GM18507 (cell line): ENCODE data around the gene FAM181B.

Experiments
- DNase-seq: peaks from one replicate; pipeline ENCODE4 v3.0.0; 2011; ENCODE audit warnings: low read depth; ENCODE audit not compliant: insufficient read length; ENCODE audit errors: extremely low spot score
- FAIRE-seq: peaks from 2 replicates; lab custom pipeline; 2011; peaks lifted over from hg19 to GRCh38; lab: Jason Lieb, UNC

FAM181B gene

GRCh38 chr11:82738091-82738490 lies 4.4 kb upstream of the FAM181B start:
- no peak for FAIRE-seq
- no peak for DNase-seq

GRCh38 chr11:82734120-82734479 lies 436 bp upstream of the FAM181B start:
- no peak for FAIRE-seq
- DNase-seq: no peak

GRCh38 chr11:82732734-82733443 lies 775 bp downstream of the FAM181B start:
- DNase-seq (no peak), FAIRE-seq (no peak)

GRCh38 chr11:82732348-82732733 lies 1.3 kb downstream of the FAM181B start:
- FAIRE-seq: no peak
- DNase-seq: no peak

- DNase-seq (no peak), FAIRE-seq (no peak)
Observed at GRCh38 chr11:82731691-82732277, 1.9 kb downstream of the FAM181B start.

- FAIRE-seq: no peak
- DNase-seq: no peak
Observed at GRCh38 chr11:82730754-82731153, 2.9 kb downstream of the FAM181B start.

- FAIRE-seq (no peak), DNase-seq (no peak)
Observed at GRCh38 chr11:82730286-82730685, 3.4 kb downstream of the FAM181B start.

- no peak for FAIRE-seq
Observed at GRCh38 chr11:82724026-82724425, 9.6 kb downstream of the FAM181B start.

GRCh38 chr11:82722231-82722630 lies 11.4 kb downstream of the FAM181B start:
- no peak for DNase-seq
- no peak for FAIRE-seq

More at GRCh38 chr11:82724026-82724425, 9.6 kb downstream of the FAM181B start:
- DNase-seq: no peak

GRCh38 chr11:82720267-82721065 lies 13.2 kb downstream of the FAM181B start:
- DNase-seq (no peak), FAIRE-seq (no peak)

- no peak for DNase-seq
- no peak for FAIRE-seq
Observed at GRCh38 chr11:82719361-82720105, 14.1 kb downstream of the FAM181B start.

- no peak for FAIRE-seq
- no peak for DNase-seq
Observed at GRCh38 chr11:82718821-82719220, 14.8 kb downstream of the FAM181B start.

- FAIRE-seq: peak; percentile 58
- no peak for DNase-seq
Observed at GRCh38 chr11:82718307-82718706, 15.4 kb downstream of the FAM181B start.

- no peak for FAIRE-seq
- DNase-seq: no peak
Observed at GRCh38 chr11:82714346-82715174, 19.1 kb downstream of the FAM181B start.

GRCh38 chr11:82711648-82712047 lies 22.0 kb downstream of the FAM181B start:
- FAIRE-seq (no peak), DNase-seq (no peak)

- FAIRE-seq: no peak
Observed at GRCh38 chr11:82703796-82704195, 29.9 kb downstream of the FAM181B start.

GRCh38 chr11:82703226-82703625 lies 30.4 kb downstream of the FAM181B start:
- FAIRE-seq: no peak
- DNase-seq: no peak

More at GRCh38 chr11:82703796-82704195, 29.9 kb downstream of the FAM181B start:
- no peak for DNase-seq

- FAIRE-seq (peak; percentile 51), DNase-seq (no peak)
Observed at GRCh38 chr11:82701847-82702520, 31.7 kb downstream of the FAM181B start.
